ENCODE data around the gene CEPT1. TPM values are rescaled to one million over a fixed set of nuclear protein-coding genes. Genes with fewer than 3 reads are reported as not detected.

CEPT1 gene
- total RNA-seq = 23.7 and 28.6 TPM in 2 replicates

GRCh38 chr1:111139956-111140679 is at the start of gene CEPT1, which contains the start of gene DRAM2:
Gene CEPT1 (plus strand): TSS chr1:111140223. CDS start chr1:111147715, 7,492 bp downstream.
Gene DRAM2 (minus strand): TSS chr1:111140093. CDS start chr1:111131554, 8,539 bp downstream.

DNA sequence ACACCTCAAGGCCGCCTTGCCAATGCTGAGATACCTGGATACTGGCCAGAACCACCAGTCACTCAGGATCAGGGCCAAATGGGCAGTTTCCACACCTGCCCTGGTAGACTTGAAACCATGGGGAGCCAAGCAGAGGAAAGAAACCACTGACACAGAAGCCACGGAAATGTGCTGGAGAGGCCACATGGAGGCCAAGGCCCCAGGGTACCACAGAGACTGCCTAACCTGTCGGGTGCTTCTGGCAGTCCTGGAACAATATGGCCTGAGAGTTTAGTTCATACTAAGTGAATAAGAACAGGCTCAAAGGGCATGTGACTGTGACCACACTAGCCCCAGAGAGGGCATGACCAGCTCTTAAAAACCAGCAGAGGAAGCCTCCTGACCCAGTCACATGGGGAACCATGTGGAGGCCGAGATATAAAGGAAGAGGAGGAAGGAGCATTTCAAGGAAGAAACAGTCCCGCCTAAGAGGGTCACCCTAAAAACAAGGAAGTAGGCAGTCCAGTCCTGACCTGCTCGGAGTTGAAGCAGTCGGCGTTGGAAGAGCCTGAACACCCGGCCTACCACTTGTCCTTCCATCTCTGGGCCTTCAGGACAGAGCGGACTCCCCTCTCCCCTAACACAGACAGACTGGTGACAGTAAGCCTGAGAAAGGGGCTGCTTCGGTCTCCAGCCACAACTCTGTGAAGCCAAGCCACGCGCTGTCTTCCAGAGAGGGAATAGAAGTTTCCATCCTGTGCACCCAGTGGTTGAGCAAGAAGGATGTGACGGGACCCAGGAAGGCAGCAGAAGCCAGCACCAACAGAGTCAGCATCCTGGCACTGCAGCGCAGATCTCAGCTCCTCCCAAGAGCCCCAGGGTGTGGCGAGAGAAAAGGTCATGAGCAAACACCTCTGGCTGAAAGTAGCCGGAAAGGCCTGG is 60.1 kb downstream of the CEPT1 start, which contains the start of gene DENND2D:
Gene DENND2D (minus strand): TSS at position 766 of the 921 bp plus-strand sequence. CDS start 187 bp downstream, at position 579.

DNA sequence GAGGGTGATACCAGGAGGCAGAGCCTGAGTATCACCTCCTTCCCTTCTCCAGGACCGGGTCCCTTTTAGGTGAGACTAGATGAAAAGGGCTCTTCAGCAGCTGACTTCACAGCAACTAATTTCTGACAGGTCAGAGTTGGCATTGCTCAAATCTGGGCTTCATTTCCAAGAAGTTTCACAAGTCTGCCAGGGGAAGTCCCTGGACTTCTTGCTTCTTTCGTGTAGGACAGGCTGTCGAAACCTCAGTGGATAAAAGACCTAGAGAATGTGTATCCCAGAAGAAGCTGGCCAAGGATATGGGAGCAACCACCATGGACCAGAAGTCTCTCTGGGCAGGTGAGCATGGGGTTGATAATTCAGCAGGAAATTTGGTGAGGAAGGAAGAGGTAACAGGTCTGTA is 87.4 kb downstream of the CEPT1 start, which contains the start of gene CHI3L2:
Gene CHI3L2 (plus strand): TSS at position 280 of the 400 bp plus-strand sequence. CDS start 17 bp downstream, at position 297.

Other genes starting within 250 kb of the CEPT1 start
- gene LRIF1, start 176.3 kb upstream of the CEPT1 start, total RNA-seq = 7.2 and 7.4 TPM in 2 replicates
- 30.4 and 34.8 TPM in 2 replicates for gene DRAM2, start 130 bp upstream of the CEPT1 start, total RNA-seq
- gene DENND2D, start 60.4 kb downstream of the CEPT1 start, total RNA-seq = 5.0 and 6.5 TPM in 2 replicates
- gene CHI3L2, start 87.5 kb downstream of the CEPT1 start, total RNA-seq = 86.1 and 90.7 TPM in 2 replicates
- gene CHIA, start 150.6 kb downstream of the CEPT1 start, total RNA-seq = not detected in 2 replicates